Measurements from ENCODE around the gene DPM3. TPM values are rescaled to one million over a fixed set of nuclear protein-coding genes. Genes with fewer than 3 reads are reported as not detected.

DPM3 gene
- total RNA-seq, 1 experiment from 2014 or later = 113 TPM

- no peak for ATAC-seq
- Histone ChIP-seq H4K20me1 (ENCODE audit: insufficient read depth) (no peaks in the 10 kb centered on the region), H3K9me3 (ENCODE audit: control insufficient read depth in 1 of 2, insufficient read depth in 1 of 2, low read depth in 1 of 2, low read length in 2 of 2) (no peaks in the 10 kb centered on the region), H3K79me2 (ENCODE audit: insufficient read depth, low read length) (peaks cover 11% of the 10 kb centered on the region), H3K9ac (ENCODE audit: low read length) (no peak overlapping the region), H3K4me2 (ENCODE audit: low read length) (no peak overlapping the region), H3K9me2 (ENCODE audit: insufficient read depth) (no peaks in the 10 kb centered on the region), H3K4me3 (replicated peaks in 1 of 2; ENCODE audit: low read depth in 1 of 2, low read length in 2 of 2) (no peak overlapping the region), H3K36me3 (ENCODE audit: control insufficient read depth in 1 of 2, insufficient read depth in 2 of 2, low read length in 2 of 2) (no peaks in the 10 kb centered on the region), H3K4me1 (ENCODE audit: control insufficient read depth in 1 of 2, insufficient read depth in 2 of 2, low read length in 2 of 2) (peaks cover 19 to 41% of the 10 kb centered on the region in 2 experiments), H3K27ac (ENCODE audit: low read depth, low read length) (no peak overlapping the region), H2AFZ (ENCODE audit: low read depth, low read length, poor library complexity, severe bottlenecking) (no peak overlapping the region), H3K27me3 (ENCODE audit: insufficient read depth, low read length) (peaks cover 6% of the 10 kb centered on the region; the same call in 1 of the 2 replicates)
- ChIA-PET CTCF (no interaction called here), RAD21 (ENCODE audit: low non-redundant PET in 1 of 2, low total read pairs in 2 of 2, uncharacterized antibody in 2 of 2, unreplicated experiment in 2 of 2) (interaction anchor here in 1 of 2 experiments (0.7 kb wide), 1 partner anchor 43 kb away, joined by 4 read pairs; no protein-coding TSS in a partner anchor), POLR2A (no interaction called here)
- BruUV-seq (replicated peaks) = no TSS peak
- DNase-seq (ENCODE audit: low read depth, low spot score) = no peak
- intact Hi-C loops (cut with micrococcal nuclease) = no loop called here
- no peak for TF ChIP-seq SIN3A (IDR thresholded peaks at IDR 0.05; ENCODE audit: low read depth)
- TF ChIP-seq, protein P1, sequence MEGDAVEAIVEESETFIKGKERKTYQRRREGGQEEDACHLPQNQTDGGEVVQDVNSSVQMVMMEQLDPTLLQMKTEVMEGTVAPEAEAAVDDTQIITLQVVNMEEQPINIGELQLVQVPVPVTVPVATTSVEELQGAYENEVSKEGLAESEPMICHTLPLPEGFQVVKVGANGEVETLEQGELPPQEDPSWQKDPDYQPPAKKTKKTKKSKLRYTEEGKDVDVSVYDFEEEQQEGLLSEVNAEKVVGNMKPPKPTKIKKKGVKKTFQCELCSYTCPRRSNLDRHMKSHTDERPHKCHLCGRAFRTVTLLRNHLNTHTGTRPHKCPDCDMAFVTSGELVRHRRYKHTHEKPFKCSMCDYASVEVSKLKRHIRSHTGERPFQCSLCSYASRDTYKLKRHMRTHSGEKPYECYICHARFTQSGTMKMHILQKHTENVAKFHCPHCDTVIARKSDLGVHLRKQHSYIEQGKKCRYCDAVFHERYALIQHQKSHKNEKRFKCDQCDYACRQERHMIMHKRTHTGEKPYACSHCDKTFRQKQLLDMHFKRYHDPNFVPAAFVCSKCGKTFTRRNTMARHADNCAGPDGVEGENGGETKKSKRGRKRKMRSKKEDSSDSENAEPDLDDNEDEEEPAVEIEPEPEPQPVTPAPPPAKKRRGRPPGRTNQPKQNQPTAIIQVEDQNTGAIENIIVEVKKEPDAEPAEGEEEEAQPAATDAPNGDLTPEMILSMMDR (IDR thresholded peaks at IDR 0.05 in 2 of 3, conservative IDR thresholded peaks at IDR 0.05 in 1 of 3; ENCODE audit: borderline replicate concordance in 1 of 3, insufficient read depth in 1 of 3, low read depth in 2 of 3, low read length in 2 of 3) = no peak
- TF ChIP-seq FOSL1 (IDR thresholded peaks at IDR 0.05; ENCODE audit: low read depth) = no peak
- TF ChIP-seq POLR2AphosphoS5 (IDR thresholded peaks at IDR 0.05; ENCODE audit: low read depth, low read length) = no peak
- TF ChIP-seq EZH2 (IDR thresholded peaks at IDR 0.05) = no peak
- TF ChIP-seq ZNF274 (IDR thresholded peaks at IDR 0.05; ENCODE audit: low read depth, low read length) = no peak
- no peak for TF ChIP-seq TCF7L2 (IDR thresholded peaks at IDR 0.05; ENCODE audit: borderline replicate concordance, extremely low read depth, insufficient read depth, insufficient read length)
- no peak for TF ChIP-seq RAD21 (IDR thresholded peaks at IDR 0.05; ENCODE audit: low read depth)
- no peak for TF ChIP-seq REST (IDR thresholded peaks at IDR 0.05; ENCODE audit: low read depth)
- no peak for TF ChIP-seq YY1 (IDR thresholded peaks at IDR 0.05; ENCODE audit: extremely low read depth, insufficient replicate concordance, low read depth, low read length)
These were observed 16.5 kb downstream of the DPM3 start for GRCh38 chr1:155123801-155124200.

Measured in HCT116 (cell line).